DND-41 (cell line): Measurements from ENCODE around the gene CTDSPL2.
"Not testable (repeated sequence)": the region's sequence is repeated elsewhere in the genome, so short reads cannot be mapped to it uniquely, and the experiment has no call there.

ENCODE experiments used
- ATAC-seq: fragments of 200-7000 bp; cut with Tn5 transposase; 3 replicates; pipeline ENCODE4 v1.9.1; 2021; ENCODE audit warnings: low read depth; ENCODE audit not compliant: insufficient read depth
- DNase-seq: peaks from one replicate; pipeline ENCODE4 v3.0.0-alpha.2; 2020
- H2AFZ ChIP-seq: 2 replicates; pipeline ENCODE4 v1.6.0; 2012; ENCODE audit warnings: low read depth, low read length
- H3K27ac ChIP-seq: 2 replicates; pipeline ENCODE4 v1.5.1; 2012; ENCODE audit warnings: low read length, inconsistent platforms
- H3K27me3 ChIP-seq: fragments of 200-600 bp; sonication (generic); 2 replicates; pipeline ENCODE4 v1.6.0; 2012; ENCODE audit warnings: low read length, mild to moderate bottlenecking, inconsistent platforms; ENCODE audit not compliant: insufficient read depth, poor library complexity
- H3K36me3 ChIP-seq: 2 replicates; pipeline ENCODE4 v1.5.1; 2012; ENCODE audit warnings: low read length, inconsistent platforms; ENCODE audit not compliant: insufficient read depth
- H3K4me1 ChIP-seq: 2 replicates; pipeline ENCODE4 v1.5.1; 2012; ENCODE audit warnings: mild to moderate bottlenecking, low read length; ENCODE audit not compliant: insufficient read depth
- H3K4me2 ChIP-seq: 2 replicates; pipeline ENCODE4 v1.6.0; 2012; ENCODE audit warnings: mild to moderate bottlenecking, moderate library complexity, low read length, inconsistent platforms; ENCODE audit not compliant: insufficient read depth
- H3K4me3 ChIP-seq, 2 experiments: fragments of 200-600 bp in 1 of 2; shearing (Covaris generic) in 1 of 2; 2 replicates each; pipeline ENCODE4 v1.5.1; 2012 to 2016; ENCODE audit warnings: inconsistent platforms in 2 of 2, low read length in 2 of 2, mild to moderate bottlenecking in 2 of 2, low read depth in 1 of 2, moderate library complexity in 1 of 2
- H3K79me2 ChIP-seq: 2 replicates; pipeline ENCODE4 v1.6.0; 2012; ENCODE audit warnings: low read length, inconsistent platforms; ENCODE audit not compliant: insufficient read depth
- H3K9ac ChIP-seq: 2 replicates; pipeline ENCODE4 v1.6.0; 2012; ENCODE audit warnings: low read depth, mild to moderate bottlenecking, inconsistent platforms, low read length, moderate library complexity
- H3K9me3 ChIP-seq: 2 replicates; pipeline ENCODE4 v1.5.1; 2012; ENCODE audit warnings: low read length, moderate library complexity, mild to moderate bottlenecking, inconsistent platforms; ENCODE audit not compliant: insufficient read depth, severe bottlenecking
- H4K20me1 ChIP-seq: 2 replicates; pipeline ENCODE4 v1.6.0; 2012; ENCODE audit warnings: low read length; ENCODE audit not compliant: insufficient read depth
- EZH2 ChIP-seq: IDR thresholded peaks from 3 replicates; pipeline ENCODE4 v1.6.1; 2012; ENCODE audit warnings: borderline replicate concordance, low read depth, mild to moderate bottlenecking, moderate library complexity, low read length, inconsistent platforms; ENCODE audit not compliant: severe bottlenecking
- TF ChIP-seq, protein P1 (sequence below): IDR thresholded peaks from 2 replicates; pipeline ENCODE4 v1.5.1; 2012; ENCODE audit warnings: borderline replicate concordance, low read length, moderate library complexity, mild to moderate bottlenecking; ENCODE audit not compliant: poor library complexity, severe bottlenecking; ENCODE audit errors: extremely low read depth

Gene CTDSPL2

DNA sequence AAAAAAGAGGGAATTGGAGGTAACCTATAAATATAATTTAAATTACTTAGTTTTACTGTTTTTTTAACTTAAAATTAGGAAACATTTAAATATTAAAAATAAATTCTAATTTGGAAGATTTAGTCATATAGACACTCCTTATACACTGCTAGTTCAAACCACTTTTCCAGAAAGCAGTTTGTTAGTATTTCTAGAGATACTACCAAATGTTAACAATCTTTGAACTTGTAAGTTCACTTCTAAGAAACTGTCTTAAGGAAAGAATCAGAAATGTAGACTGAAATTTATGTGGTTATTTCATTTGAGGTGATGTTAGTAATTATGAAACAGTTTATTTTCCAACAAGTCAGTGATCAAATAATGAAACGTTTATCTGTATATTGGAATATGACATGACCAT, 22.7 kb downstream of the CTDSPL2 start:
- peaks cover 92% of the 10 kb centered on the region for H3K79me2 ChIP-seq
- H2AFZ ChIP-seq: no peak overlapping the region
- H3K27ac ChIP-seq: no peak overlapping the region
- no peaks in the 10 kb centered on the region for H3K4me1 ChIP-seq
- DNase-seq (no peak), ATAC-seq (no peak)
- no peaks in the 10 kb centered on the region for H3K9me3 ChIP-seq
- H3K9ac ChIP-seq: no peak overlapping the region
- H3K4me2 ChIP-seq: no peak overlapping the region
- H3K36me3 ChIP-seq: peaks cover 16% of the 10 kb centered on the region
- no peak for TF ChIP-seq EZH2
- TF ChIP-seq, protein P1, sequence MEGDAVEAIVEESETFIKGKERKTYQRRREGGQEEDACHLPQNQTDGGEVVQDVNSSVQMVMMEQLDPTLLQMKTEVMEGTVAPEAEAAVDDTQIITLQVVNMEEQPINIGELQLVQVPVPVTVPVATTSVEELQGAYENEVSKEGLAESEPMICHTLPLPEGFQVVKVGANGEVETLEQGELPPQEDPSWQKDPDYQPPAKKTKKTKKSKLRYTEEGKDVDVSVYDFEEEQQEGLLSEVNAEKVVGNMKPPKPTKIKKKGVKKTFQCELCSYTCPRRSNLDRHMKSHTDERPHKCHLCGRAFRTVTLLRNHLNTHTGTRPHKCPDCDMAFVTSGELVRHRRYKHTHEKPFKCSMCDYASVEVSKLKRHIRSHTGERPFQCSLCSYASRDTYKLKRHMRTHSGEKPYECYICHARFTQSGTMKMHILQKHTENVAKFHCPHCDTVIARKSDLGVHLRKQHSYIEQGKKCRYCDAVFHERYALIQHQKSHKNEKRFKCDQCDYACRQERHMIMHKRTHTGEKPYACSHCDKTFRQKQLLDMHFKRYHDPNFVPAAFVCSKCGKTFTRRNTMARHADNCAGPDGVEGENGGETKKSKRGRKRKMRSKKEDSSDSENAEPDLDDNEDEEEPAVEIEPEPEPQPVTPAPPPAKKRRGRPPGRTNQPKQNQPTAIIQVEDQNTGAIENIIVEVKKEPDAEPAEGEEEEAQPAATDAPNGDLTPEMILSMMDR: no peak
- H3K4me3 ChIP-seq: no peak overlapping the region
- peaks cover 49% of the 10 kb centered on the region for H4K20me1 ChIP-seq
- H3K27me3 ChIP-seq: no peaks in the 10 kb centered on the region

DNA sequence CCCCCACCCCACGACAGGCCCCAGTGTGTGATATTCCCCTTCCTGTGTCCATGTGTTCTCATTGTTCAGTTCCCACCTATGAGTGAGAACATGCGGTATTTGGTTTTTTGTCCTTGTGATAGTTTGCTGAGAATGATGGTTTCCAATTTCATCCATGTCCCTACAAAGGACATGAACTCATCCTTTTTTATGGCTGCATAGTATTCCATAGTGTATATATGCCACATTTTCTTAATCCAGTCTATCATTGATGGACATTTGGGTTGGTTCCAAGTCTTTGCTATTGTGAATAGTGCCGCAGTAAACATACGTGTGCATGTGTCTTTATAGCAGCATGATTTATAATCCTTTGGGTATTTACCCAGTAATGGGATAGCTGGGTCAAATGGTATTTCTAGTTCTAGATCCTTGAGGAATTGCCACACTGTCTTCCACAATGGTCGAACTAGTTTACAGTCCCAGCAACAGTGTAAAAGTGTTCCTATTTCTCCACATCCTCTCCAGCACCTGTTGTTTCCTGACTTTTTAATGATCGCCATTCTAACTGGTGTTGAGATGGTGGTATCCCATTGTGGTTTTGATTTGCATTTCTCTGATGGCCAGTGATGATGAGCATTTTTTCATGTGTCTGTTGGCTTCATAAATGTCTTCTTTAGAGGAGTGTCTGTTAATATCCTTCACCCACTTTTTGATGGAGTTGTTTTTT, 26.3 kb downstream of the CTDSPL2 start:
- H3K27ac ChIP-seq, H3K27me3 ChIP-seq, H3K4me3 ChIP-seq, H3K4me1 ChIP-seq, H2AFZ ChIP-seq, H3K9ac ChIP-seq, DNase-seq, H3K4me2 ChIP-seq, H3K9me3 ChIP-seq, ATAC-seq: not testable (repeated sequence)
- peaks cover 85% of the 10 kb centered on the region for H3K79me2 ChIP-seq
- H3K36me3 ChIP-seq: peaks cover 10% of the 10 kb centered on the region; the same call in 1 of the 2 replicates
- H4K20me1 ChIP-seq: peaks cover 34% of the 10 kb centered on the region

DNA sequence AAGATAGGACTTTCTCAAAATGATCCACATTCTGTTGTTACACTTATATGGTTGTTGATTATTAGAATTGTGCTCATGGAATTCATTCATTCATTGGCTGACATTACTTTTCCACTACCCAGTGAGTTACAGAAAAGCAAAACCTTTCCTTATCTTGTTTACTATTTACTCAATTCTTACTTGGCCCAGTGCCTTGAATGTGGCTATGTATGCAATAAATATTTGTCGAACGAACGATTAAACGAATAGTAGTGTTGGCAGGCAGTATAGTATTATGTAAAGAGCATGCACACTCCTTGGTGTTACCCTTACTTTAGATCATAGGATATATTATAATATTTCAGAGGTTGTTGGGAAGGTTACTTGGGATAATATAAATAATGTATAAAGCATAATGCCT, 31.0 kb downstream of the CTDSPL2 start:
- Histone ChIP-seq H3K4me3 (no peak overlapping the region), H3K4me1 (no peaks in the 10 kb centered on the region), H3K9ac (no peak overlapping the region), H3K4me2 (no peak overlapping the region), H3K36me3 (peaks cover 41% of the 10 kb centered on the region), H3K27ac (no peak overlapping the region), H2AFZ (no peak overlapping the region), H3K9me3 (no peaks in the 10 kb centered on the region), H3K79me2 (peaks cover 82% of the 10 kb centered on the region), H3K27me3 (no peaks in the 10 kb centered on the region), H4K20me1 (peaks cover 22% of the 10 kb centered on the region)
- no peak for DNase-seq
- TF ChIP-seq, protein P1: no peak
- TF ChIP-seq EZH2: no peak
- no peak for ATAC-seq

DNA sequence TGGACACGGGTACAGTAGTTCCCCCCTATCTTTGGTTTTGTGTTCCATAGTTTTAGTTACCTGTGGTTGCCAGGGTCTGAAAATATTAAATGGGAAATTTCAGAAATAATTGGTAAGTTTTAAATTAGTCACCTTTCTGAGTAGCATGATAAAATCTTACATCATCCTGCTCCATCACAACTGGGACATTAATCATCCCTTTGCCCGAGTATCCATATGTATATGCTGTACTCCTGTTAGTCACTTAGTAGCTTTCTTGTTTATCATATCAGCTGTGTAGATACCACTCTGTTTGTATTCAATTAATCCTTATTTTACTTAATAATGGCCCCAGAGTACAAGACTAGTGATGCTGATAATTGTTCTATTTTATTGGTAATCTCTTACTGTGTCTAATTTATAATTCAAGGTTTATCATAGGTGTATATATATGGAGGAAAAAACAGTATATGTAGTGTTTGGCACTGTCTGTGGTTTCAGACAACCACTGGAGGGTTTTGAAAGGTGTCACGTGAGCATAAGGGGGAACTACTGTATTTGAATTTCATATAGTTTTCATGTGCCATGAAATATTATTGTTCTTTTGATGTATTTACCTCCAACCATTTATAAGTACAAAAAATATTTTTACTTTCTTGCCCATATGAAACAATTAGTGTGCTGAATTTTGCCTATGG, 41.4 kb downstream of the CTDSPL2 start:
- H3K4me3 ChIP-seq: no peak overlapping the region
- no peaks in the 10 kb centered on the region for H3K9me3 ChIP-seq
- peaks cover 54% of the 10 kb centered on the region for H3K36me3 ChIP-seq
- no peak overlapping the region for H3K9ac ChIP-seq
- no peak overlapping the region for H3K4me2 ChIP-seq
- TF ChIP-seq, protein P1: no peak
- no peak for TF ChIP-seq EZH2
- peaks cover 30% of the 10 kb centered on the region; the same call in 1 of the 2 replicates for H4K20me1 ChIP-seq
- H2AFZ ChIP-seq: no peak overlapping the region
- ATAC-seq (no peak), DNase-seq (no peak)
- no peak overlapping the region for H3K27ac ChIP-seq
- no peaks in the 10 kb centered on the region for H3K4me1 ChIP-seq
- no peaks in the 10 kb centered on the region for H3K27me3 ChIP-seq
- H3K79me2 ChIP-seq: peaks cover 89% of the 10 kb centered on the region
